Suprapubic skin (tissue), 4 donors: Measurements from ENCODE around the gene COL4A4.

ENCODE experiments used
- EP300 ChIP-seq: sonication (generic); formaldehyde crosslinking; IDR thresholded peaks from one replicate; pipeline ENCODE4 v1.6.1; 2017; ENCODE audit warnings: antibody characterized with exemption
- POLR2A ChIP-seq, 2 donors: fragments of 450-650 bp; IDR thresholded peaks; one replicate each; pipeline ENCODE4 v1.6.1; 2017; ENCODE audit warnings: antibody characterized with exemption in 2 of 2, mild to moderate bottlenecking in 2 of 2, moderate library complexity in 2 of 2
- POLR2AphosphoS5 ChIP-seq, 3 donors: sonication (generic); formaldehyde crosslinking; IDR thresholded peaks; one replicate each; pipeline ENCODE4 v1.6.1; 2017; ENCODE audit warnings: antibody characterized with exemption in 3 of 3

- no peak for TF ChIP-seq POLR2AphosphoS5 (IDR thresholded peaks at IDR 0.05)
- no peak for TF ChIP-seq POLR2A (IDR thresholded peaks at IDR 0.05)
- TF ChIP-seq EP300 = no peak
These were observed 42.4 kb upstream of the COL4A4 start for GRCh38 chr2:227206406-227206805.
